Liver (tissue), 9 donors: ENCODE measurements around the gene ARHGAP9. TPM values are rescaled to one million over a fixed set of nuclear protein-coding genes. Genes with fewer than 3 reads are reported as not detected.

Source experiments
- DNase-seq: peaks from one replicate; pipeline ENCODE4 v3.0.0-alpha.2; 2017; ENCODE audit warnings: low spot score
- H3K27ac ChIP-seq, 2 donors: one replicate each; pipeline ENCODE4 v1.7.0; 2013; ENCODE audit warnings: inconsistent platforms in 2 of 2, low read length in 2 of 2, control low read depth in 1 of 2, low read depth in 1 of 2, mild to moderate bottlenecking in 1 of 2
- H3K27me3 ChIP-seq, 4 donors: one replicate each; pipeline versions ENCODE4 v1.6.1 to v1.7.0; 2013; ENCODE audit warnings: low read length in 3 of 4, inconsistent platforms in 1 of 4, mild to moderate bottlenecking in 1 of 4, moderate library complexity in 1 of 4; ENCODE audit not compliant: control insufficient read depth in 4 of 4, insufficient read depth in 4 of 4
- H3K36me3 ChIP-seq, 4 donors: one replicate each; pipeline versions ENCODE4 v1.6.1 to v1.7.0; 2013; ENCODE audit warnings: low read length in 3 of 4, mild to moderate bottlenecking in 3 of 4, low read depth in 1 of 4, moderate library complexity in 1 of 4; ENCODE audit not compliant: control insufficient read depth in 4 of 4, insufficient read depth in 3 of 4
- H3K4me1 ChIP-seq, 4 donors: one replicate each; pipeline versions ENCODE4 v1.6.1 to v1.7.0; 2013; ENCODE audit warnings: low read length in 3 of 4, mild to moderate bottlenecking in 3 of 4, moderate library complexity in 1 of 4; ENCODE audit not compliant: control insufficient read depth in 4 of 4, insufficient read depth in 4 of 4
- H3K4me3 ChIP-seq, 3 donors: one replicate each; pipeline versions ENCODE4 v1.6.1 to v1.7.0; 2013; ENCODE audit warnings: low read length in 3 of 3, control low read depth in 1 of 3, low read depth in 1 of 3, mild to moderate bottlenecking in 1 of 3
- H3K9ac ChIP-seq, 2 donors: one replicate each; pipeline ENCODE4 v1.7.0; 2013; ENCODE audit warnings: low read length in 2 of 2, mild to moderate bottlenecking in 2 of 2, moderate library complexity in 2 of 2, control low read depth in 1 of 2, low read depth in 1 of 2
- H3K9me3 ChIP-seq, 4 donors: one replicate each; pipeline versions ENCODE4 v1.6.1 to v1.7.0; 2013; ENCODE audit warnings: low read length in 3 of 4; ENCODE audit not compliant: control insufficient read depth in 4 of 4
- ATF3 ChIP-seq: IDR thresholded peaks from 2 replicates; pipeline ENCODE4 v1.6.1; 2016; ENCODE audit warnings: antibody characterized with exemption
- CTCF ChIP-seq: fragments of 150-350 bp; IDR thresholded peaks from 2 replicates; pipeline ENCODE4 v1.5.1; 2017; ENCODE audit warnings: improper control_type of control experiment, low read depth, low read length; ENCODE audit not compliant: missing input control
- EGR1 ChIP-seq, 2 donors: IDR thresholded peaks; 2 replicates each; pipeline ENCODE4 v1.6.1; 2016 to 2018; ENCODE audit warnings: antibody characterized with exemption in 2 of 2, low read depth in 2 of 2
- FOXA1 ChIP-seq: IDR thresholded peaks from 2 replicates; pipeline ENCODE4 v1.6.1; 2016; ENCODE audit warnings: antibody characterized with exemption
- FOXA2 ChIP-seq: IDR thresholded peaks from 2 replicates; pipeline ENCODE4 v1.6.1; 2016; ENCODE audit warnings: antibody characterized with exemption
- GABPA ChIP-seq, 2 donors: IDR thresholded peaks in 1 of 2; conservative IDR thresholded peaks in 1 of 2; 2 replicates each; pipeline ENCODE4 v1.6.1; 2016; ENCODE audit warnings: antibody characterized with exemption in 2 of 2, mild to moderate bottlenecking in 1 of 2, moderate library complexity in 1 of 2
- HNF4A ChIP-seq, 2 donors: conservative IDR thresholded peaks; 2 replicates each; pipeline ENCODE4 v1.6.1; 2016; ENCODE audit warnings: antibody characterized with exemption in 2 of 2, mild to moderate bottlenecking in 2 of 2
- HNF4G ChIP-seq: IDR thresholded peaks from 2 replicates; pipeline ENCODE4 v1.6.1; 2016; ENCODE audit warnings: antibody characterized with exemption
- JUND ChIP-seq, 2 donors: IDR thresholded peaks; 2 replicates each; pipeline ENCODE4 v1.6.1; 2016; ENCODE audit warnings: antibody characterized with exemption in 2 of 2
- MAX ChIP-seq: IDR thresholded peaks from 2 replicates; pipeline ENCODE4 v1.6.1; 2016; ENCODE audit warnings: antibody characterized with exemption
- NR2F2 ChIP-seq: IDR thresholded peaks from 2 replicates; pipeline ENCODE4 v1.6.1; 2016; ENCODE audit warnings: antibody characterized with exemption
- RAD21 ChIP-seq, 2 donors: IDR thresholded peaks; 2 replicates each; pipeline ENCODE4 v1.6.1; 2016; ENCODE audit warnings: antibody characterized with exemption in 2 of 2, mild to moderate bottlenecking in 2 of 2
- REST ChIP-seq: IDR thresholded peaks from 2 replicates; pipeline ENCODE4 v1.6.1; 2016; ENCODE audit warnings: antibody characterized with exemption, mild to moderate bottlenecking
- RXRA ChIP-seq, 2 donors: IDR thresholded peaks; 2 replicates each; pipeline ENCODE4 v1.6.1; 2017 to 2018; ENCODE audit warnings: antibody characterized with exemption in 2 of 2, mild to moderate bottlenecking in 1 of 2
- SP1 ChIP-seq: IDR thresholded peaks from 2 replicates; pipeline ENCODE4 v1.6.1; 2018; ENCODE audit warnings: antibody characterized with exemption, mild to moderate bottlenecking
- TAF1 ChIP-seq: conservative IDR thresholded peaks from 2 replicates; pipeline ENCODE4 v1.6.1; 2016; ENCODE audit warnings: antibody characterized with exemption, mild to moderate bottlenecking
- YY1 ChIP-seq: IDR thresholded peaks from 2 replicates; pipeline ENCODE4 v1.6.1; 2016; ENCODE audit warnings: antibody characterized with exemption, mild to moderate bottlenecking
- ZBTB33 ChIP-seq: IDR thresholded peaks from 2 replicates; pipeline ENCODE4 v1.6.1; 2016; ENCODE audit warnings: antibody characterized with exemption
- WGBS: extraction: QIAGEN DNeasy Blood & Tissue Kit; methylation state at CpG from one replicate; pipeline ENCODE4 v1.1.7; 2013; 5-methylcytosine and 5-hydroxymethylcytosine counted together
- polyA plus RNA-seq, 2 donors: library from polyadenylated mRNA; stranded (reverse) in 1 of 2; unstranded in 1 of 2; fragments of 200-250 nt in 1 of 2; fragments of >200 nt in 1 of 2; fragmentation: Nextera tagmentation in 1 of 2; extraction: Ambion mirVana in 1 of 2; gene quantifications; one replicate each; pipeline versions ENCODE4 v1.2.1 to v1.2.3, GENCODE V29; 2013 to 2015
- total RNA-seq, 2 donors: library from RNA; depleted of rRNA; stranded (reverse); fragments of >200 nt; gene quantifications; one replicate each; pipeline ENCODE4 v1.2.3, GENCODE V29; 2014
- donor health status: healthy.
- donor health status: healthy.
- donor health status: healthy.
- donor health status: healthy.
- donor health status: healthy.

The ARHGAP9 gene
- total and polyA plus RNA-seq, 4 donors: 3.0 to 12.0 (median 7.1) TPM

- TF ChIP-seq HNF4A (conservative IDR thresholded peaks at IDR 0.05) (peak in 1 of 2 donors; percentile 18), TAF1 (peak; percentile 43), REST (peak; percentile 77), RAD21 (IDR thresholded peaks at IDR 0.05) (peak in 1 of 2 donors; percentile 37), SP1 (peak; percentile 54), YY1 (peak; percentile 46), EGR1 (IDR thresholded peaks at IDR 0.05; ENCODE audit: low read depth in 2 of 2) (peak in 1 of 2 donors; percentile 49), FOXA1 (no peak), JUND (IDR thresholded peaks at IDR 0.05) (no peak), GABPA (IDR thresholded peaks at IDR 0.05 in 1 of 2, conservative IDR thresholded peaks at IDR 0.05 in 1 of 2) (peak in 1 of 2 donors; percentile 68)
- under 1% methylated on average over 41 of the region's 41 CpGs for WGBS
- Histone ChIP-seq H3K4me1 (peaks cover 0 to 17% (median 2%) of the 10 kb centered on the region in 4 donors), H3K27me3 (no peaks in the 10 kb centered on the region), H3K9ac (peak within 1 kb of the TSS; percentile 98 to 100), H3K4me3 (peak within 1 kb of the TSS; percentile 62 to 92 (median 80)), H3K9me3 (no peaks in the 10 kb centered on the region), H3K27ac (peak within 1 kb of the TSS; percentile 98 to 99), H3K36me3 (no peaks in the 10 kb centered on the region)
- DNase-seq: peak; percentile 95
Observed at GRCh38 chr12:57430931-57431566, 48.6 kb downstream of the ARHGAP9 start, which contains the start of gene R3HDM2. TSS of gene R3HDM2 (minus strand) at chr12:57431043. CDS start at chr12:57310428, 120,615 bp downstream.

GRCh38 chr12:57430112-57430930 is 49.3 kb downstream of the ARHGAP9 start:
- peak overlapping the region; percentile 50 to 96 for H3K9ac ChIP-seq
- peaks cover 0 to 3% (median under 1%) of the 10 kb centered on the region in 4 donors for H3K36me3 ChIP-seq
- WGBS: under 1% methylated on average over 74 of the region's 74 CpGs
- no peaks in the 10 kb centered on the region for H3K9me3 ChIP-seq
- no peaks in the 10 kb centered on the region for H3K27me3 ChIP-seq
- peak overlapping the region; percentile 98 to 99 for H3K27ac ChIP-seq
- DNase-seq: peak; percentile 72
- H3K4me1 ChIP-seq: peaks cover 0 to 17% (median 2%) of the 10 kb centered on the region in 4 donors
- peak overlapping the region; percentile 62 to 92 (median 80) for H3K4me3 ChIP-seq
- TF ChIP-seq TAF1 (no peak), GABPA (IDR thresholded peaks at IDR 0.05 in 1 of 2, conservative IDR thresholded peaks at IDR 0.05 in 1 of 2) (no peak), HNF4G (no peak), REST (no peak), JUND (IDR thresholded peaks at IDR 0.05) (no peak), CTCF (no peak), RXRA (IDR thresholded peaks at IDR 0.05) (no peak), SP1 (no peak), NR2F2 (no peak), MAX (no peak), ATF3 (no peak), YY1 (no peak), HNF4A (conservative IDR thresholded peaks at IDR 0.05) (no peak), ZBTB33 (no peak), RAD21 (IDR thresholded peaks at IDR 0.05) (no peak), FOXA1 (no peak), FOXA2 (no peak)
